H9 (cell line): ENCODE measurements around the gene CAMKK1. TPM values are rescaled to one million over a fixed set of nuclear protein-coding genes. Genes with fewer than 3 reads are reported as not detected.

Source experiments
- DNase-seq: peaks from one replicate; pipeline ENCODE4 v3.0.0-alpha.2; 2017
- H2AFZ ChIP-seq: one replicate; pipeline ENCODE4 v1.6.1; 2013; ENCODE audit warnings: mild to moderate bottlenecking, low read length, control low read depth, moderate library complexity
- H2AK5ac ChIP-seq: 2 replicates; pipeline ENCODE4 v1.6.1; 2013; ENCODE audit warnings: low read length, control low read depth, mixed read lengths; ENCODE audit not compliant: insufficient read length
- H2BK120ac ChIP-seq: one replicate; pipeline ENCODE4 v1.6.1; 2013; ENCODE audit warnings: low read depth, mild to moderate bottlenecking, low read length, control low read depth, inconsistent platforms; ENCODE audit not compliant: poor library complexity, severe bottlenecking
- H2BK12ac ChIP-seq: 2 replicates; pipeline ENCODE4 v1.6.1; 2013; ENCODE audit warnings: low read length, control low read depth, mixed read lengths, low read depth; ENCODE audit not compliant: insufficient read length
- H2BK15ac ChIP-seq: 2 replicates; pipeline ENCODE4 v1.6.1; 2013; ENCODE audit warnings: low read depth, low read length, control low read depth
- H2BK20ac ChIP-seq: one replicate; pipeline ENCODE4 v1.6.1; 2013; ENCODE audit warnings: low read depth, mild to moderate bottlenecking, low read length, control low read depth, inconsistent platforms; ENCODE audit not compliant: poor library complexity, severe bottlenecking
- H2BK5ac ChIP-seq: 2 replicates; pipeline ENCODE4 v1.6.1; 2013; ENCODE audit warnings: low read length, control low read depth, mixed read lengths; ENCODE audit not compliant: insufficient read length
- H3K14ac ChIP-seq: 2 replicates; pipeline ENCODE4 v1.6.1; 2013; ENCODE audit warnings: low read length, control low read depth; ENCODE audit not compliant: insufficient read depth
- H3K18ac ChIP-seq: 2 replicates; pipeline ENCODE4 v1.6.1; 2013; ENCODE audit warnings: low read depth, mild to moderate bottlenecking, mixed read lengths, low read length, control low read depth; ENCODE audit not compliant: insufficient read length
- H3K23ac ChIP-seq: 2 replicates; pipeline ENCODE4 v1.6.1; 2013; ENCODE audit warnings: low read length, control low read depth, mixed read lengths, low read depth; ENCODE audit not compliant: insufficient read length
- H3K23me2 ChIP-seq: 2 replicates; pipeline ENCODE4 v1.6.1; 2013; ENCODE audit warnings: low read depth, mild to moderate bottlenecking, mixed read lengths, low read length, control low read depth; ENCODE audit not compliant: insufficient read length, poor library complexity, severe bottlenecking
- H3K27ac ChIP-seq: 2 replicates; pipeline ENCODE4 v1.5.1; 2013; ENCODE audit warnings: low read length, control low read depth, mixed read lengths, low read depth; ENCODE audit not compliant: insufficient read length
- H3K27me3 ChIP-seq: 2 replicates; pipeline ENCODE4 v1.6.1; 2013; ENCODE audit warnings: low read length, control low read depth, inconsistent platforms; ENCODE audit not compliant: insufficient read depth
- H3K4ac ChIP-seq: 2 replicates; pipeline ENCODE4 v1.6.1; 2013; ENCODE audit warnings: low read depth, mild to moderate bottlenecking, control low read depth, inconsistent platforms, low read length, moderate library complexity
- H3K4me1 ChIP-seq: 2 replicates; pipeline ENCODE4 v1.6.1; 2013; ENCODE audit warnings: low read length, control low read depth, inconsistent platforms; ENCODE audit not compliant: insufficient read depth
- H3K4me2 ChIP-seq: 2 replicates; pipeline ENCODE4 v1.6.1; 2013; ENCODE audit warnings: low read length, control low read depth, mixed read lengths; ENCODE audit not compliant: insufficient read length, insufficient read depth
- H3K56ac ChIP-seq: 2 replicates; pipeline ENCODE4 v1.6.1; 2013; ENCODE audit warnings: low read depth, mild to moderate bottlenecking, mixed read lengths, low read length, control low read depth; ENCODE audit not compliant: insufficient read length
- H3K79me1 ChIP-seq: 2 replicates; pipeline ENCODE4 v1.6.1; 2013; ENCODE audit warnings: low read depth, mild to moderate bottlenecking, moderate library complexity, low read length, control low read depth, inconsistent platforms; ENCODE audit not compliant: insufficient read depth, poor library complexity, severe bottlenecking
- H3K79me2 ChIP-seq: 2 replicates; pipeline ENCODE4 v1.6.1; 2013; ENCODE audit warnings: low read length, control low read depth, inconsistent platforms; ENCODE audit not compliant: insufficient read depth
- H3K9ac ChIP-seq: 2 replicates; pipeline ENCODE4 v1.6.1; 2013; ENCODE audit warnings: low read length, control low read depth, mixed read lengths; ENCODE audit not compliant: insufficient read length; ENCODE audit errors: extremely low read depth
- H3K9me3 ChIP-seq: one replicate; pipeline ENCODE4 v1.6.1; 2013; ENCODE audit warnings: low read depth, low read length, inconsistent platforms; ENCODE audit not compliant: control insufficient read depth
- H3T11ph ChIP-seq: one replicate; pipeline ENCODE4 v1.6.1; 2013; ENCODE audit warnings: mild to moderate bottlenecking, low read length, control low read depth, inconsistent platforms
- H4K20me1 ChIP-seq: one replicate; pipeline ENCODE4 v1.6.1; 2013; ENCODE audit not compliant: control insufficient read depth, insufficient read length, insufficient read depth
- H4K5ac ChIP-seq: 2 replicates; pipeline ENCODE4 v1.6.1; 2013; ENCODE audit warnings: low read depth, mild to moderate bottlenecking, mixed read lengths, low read length, control low read depth; ENCODE audit not compliant: insufficient read length
- H4K8ac ChIP-seq: replicated peaks from 2 replicates; pipeline ENCODE4 v1.6.1; 2013; ENCODE audit warnings: low read length, control low read depth, mixed read lengths, low read depth; ENCODE audit not compliant: insufficient read length
- H4K91ac ChIP-seq: 2 replicates; pipeline ENCODE4 v1.6.1; 2013; ENCODE audit warnings: low read depth, mild to moderate bottlenecking, moderate library complexity, mixed read lengths, low read length, control low read depth; ENCODE audit not compliant: insufficient read length
- H3K27ac Mint-ChIP-seq, 3 experiments: 2 replicates in 2 of 3; 3 replicates in 1 of 3; pipeline ENCODE4 v1.8.0; 2020 to 2021; ENCODE audit warnings: mixed read lengths in 3 of 3, mild to moderate bottlenecking in 1 of 3, moderate library complexity in 1 of 3
- H3K27me3 Mint-ChIP-seq: 2 replicates; pipeline ENCODE4 v1.8.0; 2021; ENCODE audit warnings: low read depth, mild to moderate bottlenecking, moderate library complexity, mixed read lengths
- H3K36me3 Mint-ChIP-seq, 3 experiments: 2 replicates in 2 of 3; 3 replicates in 1 of 3; pipeline ENCODE4 v1.8.0; 2020 to 2021; ENCODE audit warnings: low read depth in 3 of 3, mixed read lengths in 3 of 3; ENCODE audit not compliant: insufficient read depth in 1 of 3
- H3K4me1 Mint-ChIP-seq, 2 experiments: 2 replicates each; pipeline ENCODE4 v1.8.0; 2020; ENCODE audit warnings: mixed read lengths in 2 of 2
- H3K4me3 Mint-ChIP-seq, 2 experiments: 2 replicates in 1 of 2; 3 replicates in 1 of 2; pipeline ENCODE4 v1.8.0; 2020 to 2021; ENCODE audit warnings: mild to moderate bottlenecking in 2 of 2, mixed read lengths in 2 of 2, moderate library complexity in 1 of 2
- H3K9me3 Mint-ChIP-seq, 2 experiments: 2 replicates in 1 of 2; 3 replicates in 1 of 2; pipeline ENCODE4 v1.8.0; 2020; ENCODE audit warnings: mild to moderate bottlenecking in 2 of 2, mixed read lengths in 2 of 2, moderate library complexity in 1 of 2
- CTCF ChIP-seq: fragments of 200-600 bp; sonication (generic); conservative IDR thresholded peaks from 3 replicates; pipeline ENCODE4 v1.8.0; 2021; ENCODE audit warnings: antibody characterized with exemption, mild to moderate bottlenecking
- WGBS: extraction: QIAGEN DNeasy Blood & Tissue Kit; methylation state at CpG from one replicate; pipeline ENCODE4 v1.1.7; 2013; ENCODE audit warnings: missing lambda C conversion rate, low lambda C conversion rate, mixed read lengths; ENCODE audit not compliant: insufficient read length; ENCODE audit errors: extremely low coverage; 5-methylcytosine and 5-hydroxymethylcytosine counted together
- total RNA-seq: library from RNA; stranded (reverse); gene quantifications from 2 replicates; pipeline ENCODE4 v1.2.1, GENCODE V29; 2021

The CAMKK1 gene
- total RNA-seq, 1 experiment from 2014 or later: 6.7 TPM

- Histone ChIP-seq H4K91ac (no peak overlapping the region), H4K5ac (no peak overlapping the region), H2BK20ac (no peak overlapping the region), H3K23ac (no peak overlapping the region), H3K79me2 (no peaks in the 10 kb centered on the region), H3K4me2 (no peak overlapping the region), H3K79me1 (no peaks in the 10 kb centered on the region), H3K27ac (no peak overlapping the region), H2BK5ac (no peak overlapping the region), H2BK12ac (no peak overlapping the region), H3K4ac (no peak overlapping the region), H3T11ph (no peak overlapping the region), H3K9me3 (no peaks in the 10 kb centered on the region), H2AFZ (no peak overlapping the region), H3K23me2 (peaks cover 6% of the 10 kb centered on the region), H3K9ac (no peak overlapping the region), H3K27me3 (no peaks in the 10 kb centered on the region; the same call in 1 of the 2 replicates), H2BK15ac (no peak overlapping the region), H4K8ac (no peak overlapping the region), H3K14ac (no peak overlapping the region), H4K20me1 (no peaks in the 10 kb centered on the region), H3K18ac (no peak overlapping the region), H3K4me1 (peaks cover 2% of the 10 kb centered on the region; the same call in 1 of the 2 replicates), H2BK120ac (no peak overlapping the region), H2AK5ac (no peak overlapping the region), H3K56ac (no peak overlapping the region)
- Mint-ChIP-seq H3K4me1 (peaks cover 27 to 31% of the 10 kb centered on the region in 2 experiments), H3K9me3 (no peaks in the 10 kb centered on the region), H3K27me3 (peaks cover 12% of the 10 kb centered on the region), H3K36me3 (no peaks in the 10 kb centered on the region), H3K27ac (no peak overlapping the region), H3K4me3 (peak overlapping the region; percentile 68 to 80)
- WGBS: no CpG with 5 or more reads among the region's 5 CpGs
- no peak for DNase-seq
- no peak for TF ChIP-seq CTCF
These were observed 1.3 kb upstream of the CAMKK1 start for GRCh38 chr17:3894188-3894587.
